GM19328 (cell line): ENCODE data around the gene DNAJB6.

Source experiments
- ATAC-seq: cut with Tn5 transposase; IDR thresholded peaks from one replicate; pipeline ENCODE4 v1.9.1; 2021; ENCODE audit warnings: mild to moderate bottlenecking, moderate library complexity; ENCODE audit not compliant: unreplicated experiment

The DNAJB6 gene

GRCh38 chr7:157407512-157408257 is 70.9 kb downstream of the DNAJB6 start:
- no peak for ATAC-seq

- ATAC-seq, result no peak
Observed at GRCh38 chr7:157408258-157409101, 71.7 kb downstream of the DNAJB6 start.

GRCh38 chr7:157409149-157409752 is 72.4 kb downstream of the DNAJB6 start:
- no peak for ATAC-seq

GRCh38 chr7:157409753-157410727 is 73.2 kb downstream of the DNAJB6 start:
- no peak for ATAC-seq

- ATAC-seq, result no peak
Observed at GRCh38 chr7:157410831-157411556, 74.2 kb downstream of the DNAJB6 start.

GRCh38 chr7:157411580-157411979 is 74.8 kb downstream of the DNAJB6 start:
- ATAC-seq, result no peak

GRCh38 chr7:157412021-157412443 is 75.2 kb downstream of the DNAJB6 start:
- no peak for ATAC-seq

GRCh38 chr7:157412491-157413180 is 75.8 kb downstream of the DNAJB6 start:
- ATAC-seq, result no peak

GRCh38 chr7:157413881-157414701 is 77.3 kb downstream of the DNAJB6 start:
- no peak for ATAC-seq

GRCh38 chr7:157414702-157415096 is 77.9 kb downstream of the DNAJB6 start:
- no peak for ATAC-seq

- no peak for ATAC-seq
Observed at GRCh38 chr7:157415486-157415885, 78.7 kb downstream of the DNAJB6 start.

- no peak for ATAC-seq
Observed at GRCh38 chr7:157416011-157416410, 79.2 kb downstream of the DNAJB6 start.

- no peak for ATAC-seq
Observed at GRCh38 chr7:157418204-157419034, 81.6 kb downstream of the DNAJB6 start.

GRCh38 chr7:157419035-157419293 is 82.2 kb downstream of the DNAJB6 start:
- no peak for ATAC-seq

GRCh38 chr7:157422279-157422678 is 85.5 kb downstream of the DNAJB6 start:
- no peak for ATAC-seq

- ATAC-seq, result no peak
Observed at GRCh38 chr7:157423348-157423747, 86.5 kb downstream of the DNAJB6 start.

GRCh38 chr7:157423886-157424565 is 87.2 kb downstream of the DNAJB6 start:
- ATAC-seq, result no peak
